GM23248 (cell line): Measurements from ENCODE around the gene THAP7.

ENCODE experiments used
- EZH2 ChIP-seq: fragments of 200-600 bp; sonication (generic); IDR thresholded peaks from 2 replicates; pipeline ENCODE4 v1.6.1; 2018; ENCODE audit warnings: antibody characterized with exemption, mild to moderate bottlenecking; ENCODE audit not compliant: insufficient read depth, poor library complexity, severe bottlenecking
- EZH2phosphoT487 ChIP-seq: fragments of 200-600 bp; sonication (generic); IDR thresholded peaks from 2 replicates; pipeline ENCODE4 v1.6.1; 2018; ENCODE audit warnings: antibody characterized with exemption, moderate library complexity, mild to moderate bottlenecking, low read depth; ENCODE audit not compliant: insufficient read depth

GRCh38 chr22:20964799-20965103 lies 37.2 kb downstream of the THAP7 start:
- TF ChIP-seq EZH2 (peak; percentile 18), EZH2phosphoT487 (no peak)
